Measurements from ENCODE around the gene ARHGEF17. TPM values are rescaled to one million over a fixed set of nuclear protein-coding genes. Genes with fewer than 3 reads are reported as not detected.

ARHGEF17 gene
- total and polyA plus RNA-seq, 10 donors, result 5.1 to 48.5 (median 29.0) TPM

DNA sequence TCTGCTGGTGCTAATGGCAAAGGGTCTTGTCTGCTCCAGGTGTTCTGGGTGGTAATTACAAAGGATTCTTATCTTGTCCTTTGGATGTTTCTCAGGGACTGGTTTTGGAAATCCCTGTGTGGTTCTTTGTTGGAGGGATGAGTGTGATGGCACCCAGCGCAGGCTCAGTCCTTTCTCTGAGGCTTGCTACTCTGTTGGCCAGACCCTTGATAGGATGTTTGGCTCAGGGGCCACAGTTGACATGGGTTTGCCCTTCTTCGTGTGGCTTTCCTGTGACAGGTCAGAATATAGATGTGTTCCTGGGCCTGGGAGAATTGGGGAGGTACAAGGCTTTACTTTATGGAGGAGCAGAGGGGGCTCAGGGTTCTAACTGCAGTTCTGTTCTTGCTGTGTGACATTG lies 4.0 kb downstream of the ARHGEF17 start:
- no peak for TF ChIP-seq POLR2A (IDR thresholded peaks at IDR 0.05)
- TF ChIP-seq, protein P1, sequence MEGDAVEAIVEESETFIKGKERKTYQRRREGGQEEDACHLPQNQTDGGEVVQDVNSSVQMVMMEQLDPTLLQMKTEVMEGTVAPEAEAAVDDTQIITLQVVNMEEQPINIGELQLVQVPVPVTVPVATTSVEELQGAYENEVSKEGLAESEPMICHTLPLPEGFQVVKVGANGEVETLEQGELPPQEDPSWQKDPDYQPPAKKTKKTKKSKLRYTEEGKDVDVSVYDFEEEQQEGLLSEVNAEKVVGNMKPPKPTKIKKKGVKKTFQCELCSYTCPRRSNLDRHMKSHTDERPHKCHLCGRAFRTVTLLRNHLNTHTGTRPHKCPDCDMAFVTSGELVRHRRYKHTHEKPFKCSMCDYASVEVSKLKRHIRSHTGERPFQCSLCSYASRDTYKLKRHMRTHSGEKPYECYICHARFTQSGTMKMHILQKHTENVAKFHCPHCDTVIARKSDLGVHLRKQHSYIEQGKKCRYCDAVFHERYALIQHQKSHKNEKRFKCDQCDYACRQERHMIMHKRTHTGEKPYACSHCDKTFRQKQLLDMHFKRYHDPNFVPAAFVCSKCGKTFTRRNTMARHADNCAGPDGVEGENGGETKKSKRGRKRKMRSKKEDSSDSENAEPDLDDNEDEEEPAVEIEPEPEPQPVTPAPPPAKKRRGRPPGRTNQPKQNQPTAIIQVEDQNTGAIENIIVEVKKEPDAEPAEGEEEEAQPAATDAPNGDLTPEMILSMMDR (IDR thresholded peaks at IDR 0.05 in 8 of 11, conservative IDR thresholded peaks at IDR 0.05 in 3 of 11), result no peak
- TF ChIP-seq POLR2AphosphoS5 (IDR thresholded peaks at IDR 0.05), result no peak
- peaks cover 0 to 30% (median 14%) of the 10 kb centered on the region in 7 donors for H3K27me3 ChIP-seq (replicated peaks in 1 of 7)
- no peaks in the 10 kb centered on the region for H3K36me3 ChIP-seq
- peaks cover 3 to 98% (median 49%) of the 10 kb centered on the region in 6 donors for H3K4me1 ChIP-seq
- intact Hi-C loops (cut with DNase I; ENCODE audit: low total_unique reads), result no loop called here
- H3K4me3 ChIP-seq, result peak overlapping the region in 6 of 8 donors; percentile 8 to 86 (median 76)
- DNase-seq, result no peak
- WGBS, 5 donors, result 52 to 81% (median 68%) methylated on average over 2 of the region's 2 CpGs
- no peaks in the 10 kb centered on the region for H3K9me3 ChIP-seq
- peak overlapping the region in 5 of 8 donors; percentile 4 to 89 (median 71) for H3K27ac ChIP-seq

DNA sequence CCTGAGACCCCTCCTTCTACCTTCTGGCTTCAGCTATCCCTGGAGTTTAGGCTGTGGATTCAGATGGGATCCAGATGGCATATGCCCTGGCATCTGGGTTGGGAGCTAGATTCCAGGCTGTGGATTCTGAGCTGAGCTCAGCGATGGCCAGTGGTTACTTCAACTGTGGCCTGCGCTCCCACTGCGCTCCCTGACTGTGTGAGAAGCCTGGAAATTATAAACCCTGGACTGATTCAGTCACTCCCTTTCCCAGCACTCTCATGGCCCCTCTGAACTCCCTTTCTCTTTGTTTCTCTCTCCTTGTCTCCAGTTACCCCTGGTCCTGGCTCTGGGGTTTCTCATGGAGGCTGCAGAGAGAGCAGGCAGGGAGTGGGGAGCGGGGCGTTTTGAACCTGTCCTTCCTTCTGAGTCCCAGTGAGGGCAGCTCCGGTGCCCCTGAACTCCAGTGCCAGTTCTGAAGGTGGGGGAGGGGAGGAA lies 4.8 kb downstream of the ARHGEF17 start:
- 57 to 83% (median 75%) methylated on average over 6 of the region's 6 CpGs for WGBS, 5 donors
- Histone ChIP-seq H3K9me3 (no peaks in the 10 kb centered on the region), H3K36me3 (no peaks in the 10 kb centered on the region), H3K4me1 (peaks cover 0 to 98% (median 49%) of the 10 kb centered on the region in 6 donors), H3K27ac (peak overlapping the region in 6 of 8 donors; percentile 38 to 83 (median 62)), H3K4me3 (peak overlapping the region in 5 of 8 donors; percentile 72 to 86 (median 79)), H3K27me3 (replicated peaks in 1 of 7) (peaks cover 0 to 22% (median 12%) of the 10 kb centered on the region in 7 donors)
- intact Hi-C loops (cut with DNase I; ENCODE audit: low total_unique reads), result no loop called here
- no peak for DNase-seq
- TF ChIP-seq POLR2AphosphoS5 (IDR thresholded peaks at IDR 0.05) (no peak), POLR2A (IDR thresholded peaks at IDR 0.05) (no peak)
- TF ChIP-seq, protein P1 (IDR thresholded peaks at IDR 0.05 in 8 of 11, conservative IDR thresholded peaks at IDR 0.05 in 3 of 11), result no peak

GRCh38 chr11:73313652-73314051 lies 5.6 kb downstream of the ARHGEF17 start:
- H3K36me3 ChIP-seq, result no peaks in the 10 kb centered on the region
- peak overlapping the region in 5 of 8 donors; percentile 10 to 86 (median 74) for H3K4me3 ChIP-seq
- intact Hi-C loops (cut with DNase I; ENCODE audit: low total_unique reads), result no loop called here
- peaks cover 0 to 14% (median 5%) of the 10 kb centered on the region in 7 donors for H3K27me3 ChIP-seq (replicated peaks in 1 of 7)
- peak overlapping the region in 7 of 8 donors; percentile 38 to 83 (median 55) for H3K27ac ChIP-seq
- WGBS, 5 donors, result 27 to 47% (median 33%) methylated on average over 1 of the region's 1 CpG; no CpG with 5 or more reads in 1 of the 5 donors
- no peaks in the 10 kb centered on the region for H3K9me3 ChIP-seq
- DNase-seq, result no peak
- TF ChIP-seq POLR2AphosphoS5 (IDR thresholded peaks at IDR 0.05) (no peak), POLR2A (IDR thresholded peaks at IDR 0.05) (no peak)
- TF ChIP-seq, protein P1 (IDR thresholded peaks at IDR 0.05 in 8 of 11, conservative IDR thresholded peaks at IDR 0.05 in 3 of 11), result no peak
- peaks cover 0 to 98% (median 45%) of the 10 kb centered on the region in 6 donors for H3K4me1 ChIP-seq

DNA sequence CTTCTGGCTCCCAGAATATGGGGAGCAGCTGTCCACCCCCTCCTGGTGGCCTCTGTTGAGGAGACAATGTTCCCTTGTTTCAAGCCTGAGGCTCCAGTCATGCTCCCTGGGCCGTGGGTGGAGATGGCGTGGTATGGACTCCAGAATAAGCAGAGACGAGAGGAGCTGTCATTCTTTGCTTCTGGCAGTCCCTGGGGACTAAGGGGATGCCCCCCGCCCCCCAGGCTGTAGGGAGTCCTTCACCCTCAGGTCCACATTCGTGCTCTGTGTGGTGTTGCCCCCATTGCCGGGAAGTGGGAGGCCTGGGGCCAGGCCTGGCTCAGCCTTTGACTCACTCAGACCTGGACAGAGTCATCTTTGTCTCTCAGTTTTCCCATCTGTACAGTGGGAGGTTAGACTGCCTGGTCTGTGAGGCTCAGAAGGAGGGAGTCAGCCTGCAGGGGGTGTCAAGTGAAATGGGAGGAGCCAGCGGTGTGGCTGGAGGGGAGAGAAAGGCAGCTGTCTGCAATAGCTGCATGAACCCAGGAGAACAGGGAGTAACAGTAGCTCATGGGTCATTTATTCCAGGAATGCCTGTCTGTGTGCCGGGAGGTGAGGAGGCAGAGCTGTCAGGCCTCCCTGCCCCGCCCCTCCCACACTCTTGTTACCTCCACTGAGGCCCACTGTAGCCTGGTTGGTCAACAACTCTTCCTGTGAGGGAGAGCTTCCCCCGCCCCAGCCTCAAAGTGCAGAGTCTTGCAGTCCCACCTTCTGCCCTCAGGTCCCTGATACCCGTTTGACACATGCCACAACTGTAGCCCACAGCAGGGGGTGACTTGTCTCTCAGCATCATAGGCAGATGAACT lies 6.3 kb downstream of the ARHGEF17 start:
- intact Hi-C loops (cut with DNase I; ENCODE audit: low total_unique reads), result no loop called here
- peaks cover 0 to 7% (median 0%) of the 10 kb centered on the region in 7 donors for H3K27me3 ChIP-seq (replicated peaks in 1 of 7)
- DNase-seq, result no peak
- peak overlapping the region in 7 of 8 donors; percentile 38 to 83 (median 55) for H3K27ac ChIP-seq
- no peaks in the 10 kb centered on the region for H3K9me3 ChIP-seq
- H3K36me3 ChIP-seq, result no peaks in the 10 kb centered on the region
- TF ChIP-seq POLR2A (IDR thresholded peaks at IDR 0.05) (no peak), POLR2AphosphoS5 (IDR thresholded peaks at IDR 0.05) (peak in 1 of 3 donors; percentile 13)
- TF ChIP-seq, protein P1 (IDR thresholded peaks at IDR 0.05 in 8 of 11, conservative IDR thresholded peaks at IDR 0.05 in 3 of 11), result no peak
- WGBS, 5 donors, result 58 to 68% (median 65%) methylated on average over 8 to 11 of the region's 11 CpGs
- H3K4me1 ChIP-seq, result peaks cover 0 to 96% (median 38%) of the 10 kb centered on the region in 6 donors
- peak overlapping the region in 3 of 8 donors; percentile 10 to 85 (median 74) for H3K4me3 ChIP-seq

Data from spleen (tissue), 11 donors.